PC-3 (cell line): Measurements from ENCODE around the gene MOCS1. TPM values are rescaled to one million over a fixed set of nuclear protein-coding genes. Genes with fewer than 3 reads are reported as not detected.

Source experiments
- ATAC-seq: fragments of 200-7000 bp; cut with Tn5 transposase; 2 replicates; pipeline ENCODE4 v1.9.1; 2020; ENCODE audit warnings: mild to moderate bottlenecking, moderate library complexity
- BruUV-seq: library from RNA; stranded (reverse); fragments of 400-500 nt; replicated peaks from 2 replicates; lab custom pipeline; 2021; lab: Mats Ljungman, UMichigan
- CTCF ChIA-PET: fragments of 300-600 bp; sonication (Branson Sonifier 250); formaldehyde crosslinking; loops from one replicate; lab custom pipeline; 2022; ENCODE audit warnings: antibody characterized with exemption; lab: Charles Lee
- POLR2A ChIA-PET: fragments of 300-600 bp; sonication (Branson Sonifier 250); formaldehyde crosslinking; loops from one replicate; lab custom pipeline; 2022; ENCODE audit warnings: antibody characterized with exemption; ENCODE audit not compliant: unreplicated experiment; lab: Charles Lee
- DNase-seq: peaks from one replicate; pipeline ENCODE4 v3.0.0-alpha.2; 2015
- H2AFZ ChIP-seq: fragments of 300-600 bp; sonication (generic); 2 replicates; pipeline ENCODE4 v1.6.0; 2016; ENCODE audit warnings: antibody characterized with exemption, low read length
- H3F3A ChIP-seq: fragments of 300-600 bp; sonication (generic); one replicate; pipeline ENCODE4 v1.6.0; 2017; ENCODE audit warnings: antibody characterized with exemption, low read length, control low read depth, mild to moderate bottlenecking; ENCODE audit not compliant: unreplicated experiment
- H3K27ac ChIP-seq: fragments of 300-600 bp; sonication (generic); 2 replicates; pipeline ENCODE4 v1.5.1; 2016; ENCODE audit warnings: mild to moderate bottlenecking, low read length
- H3K27me3 ChIP-seq: fragments of 300-600 bp; sonication (generic); 2 replicates; pipeline ENCODE4 v1.6.1; 2016; ENCODE audit warnings: low read length, mixed read lengths
- H3K36me3 ChIP-seq: fragments of 300-600 bp; sonication (generic); 2 replicates; pipeline ENCODE4 v1.6.1; 2016; ENCODE audit warnings: low read depth, mixed run types, low read length, mixed read lengths
- H3K4me1 ChIP-seq: fragments of 300-600 bp; sonication (generic); 2 replicates; pipeline ENCODE4 v1.5.1; 2016; ENCODE audit warnings: low read length; ENCODE audit not compliant: insufficient read depth
- H3K4me2 ChIP-seq: fragments of 300-600 bp; sonication (generic); 2 replicates; pipeline ENCODE4 v1.6.0; 2016; ENCODE audit warnings: low read length
- H3K4me3 ChIP-seq: fragments of 300-600 bp; sonication (generic); 2 replicates; pipeline ENCODE4 v1.5.1; 2016; ENCODE audit warnings: mild to moderate bottlenecking, low read length, mixed read lengths
- H3K79me2 ChIP-seq: fragments of 300-600 bp; sonication (generic); 2 replicates; pipeline ENCODE4 v1.6.1; 2017; ENCODE audit warnings: low read length, mixed read lengths
- H3K9ac ChIP-seq: fragments of 300-600 bp; sonication (generic); 2 replicates; pipeline ENCODE4 v1.6.0; 2016; ENCODE audit warnings: mild to moderate bottlenecking, low read length
- H3K9me2 ChIP-seq: fragments of 300-600 bp; sonication (generic); replicated peaks from 2 replicates; pipeline ENCODE4 v1.6.1; 2016; ENCODE audit warnings: mixed run types, low read length, mixed read lengths
- H3K9me3 ChIP-seq: fragments of 300-600 bp; sonication (generic); 2 replicates; pipeline ENCODE4 v1.6.1; 2016; ENCODE audit warnings: low read length, mixed read lengths
- H4K20me1 ChIP-seq: fragments of 300-600 bp; sonication (generic); 2 replicates; pipeline ENCODE4 v1.6.1; 2016; ENCODE audit warnings: low read length, mixed read lengths
- CTCF ChIP-seq: fragments of 300-600 bp; sonication (generic); conservative IDR thresholded peaks from 2 replicates; pipeline ENCODE4 v1.5.1; 2017; ENCODE audit warnings: antibody characterized with exemption, low read depth, mild to moderate bottlenecking, low read length
- EZH2 ChIP-seq: fragments of 300-600 bp; sonication (generic); IDR thresholded peaks from one replicate; pipeline ENCODE4 v1.6.1; 2017; ENCODE audit warnings: antibody characterized with exemption, mild to moderate bottlenecking, low read length; ENCODE audit not compliant: unreplicated experiment
- EZH2phosphoT487 ChIP-seq: fragments of 300-600 bp; sonication (generic); IDR thresholded peaks from 2 replicates; pipeline ENCODE4 v1.6.1; 2018; ENCODE audit warnings: mild to moderate bottlenecking, antibody characterized with exemption, low read length, borderline replicate concordance
- intact Hi-C: fragments of 100-400 bp; cut with micrococcal nuclease; formaldehyde crosslinking; loops from 2 replicates; pipeline ENCODE4 v1.9.0; 2023
- total RNA-seq: library from RNA; depleted of rRNA; stranded (reverse); fragments of >200 nt; gene quantifications from 2 replicates; pipeline ENCODE4 v1.2.3, GENCODE V29; 2014

The MOCS1 gene
- total RNA-seq, 1 experiment from 2014 or later, result 6.0 TPM

GRCh38 chr6:39918831-39919230 lies 15.4 kb downstream of the MOCS1 start:
- H3K27ac ChIP-seq, result no peak overlapping the region
- no peaks in the 10 kb centered on the region for H3F3A ChIP-seq
- no peaks in the 10 kb centered on the region for H4K20me1 ChIP-seq
- H3K79me2 ChIP-seq, result no peaks in the 10 kb centered on the region
- no peaks in the 10 kb centered on the region for H3K9me2 ChIP-seq
- H3K36me3 ChIP-seq, result no peaks in the 10 kb centered on the region
- ATAC-seq (no peak), DNase-seq (no peak)
- no peaks in the 10 kb centered on the region for H3K27me3 ChIP-seq
- H3K9me3 ChIP-seq, result no peaks in the 10 kb centered on the region
- ChIA-PET POLR2A (no interaction called here), CTCF (no interaction called here)
- intact Hi-C loops, result no loop called here
- no peak overlapping the region for H3K9ac ChIP-seq
- no TSS peak for BruUV-seq
- H2AFZ ChIP-seq, result no peak overlapping the region
- no peak overlapping the region for H3K4me2 ChIP-seq
- peaks cover 6% of the 10 kb centered on the region for H3K4me1 ChIP-seq
- no peak overlapping the region for H3K4me3 ChIP-seq
- TF ChIP-seq CTCF (no peak), EZH2phosphoT487 (no peak), EZH2 (no peak)

GRCh38 chr6:39917981-39918380 lies 16.3 kb downstream of the MOCS1 start:
- no peak overlapping the region for H2AFZ ChIP-seq
- no peak overlapping the region for H3K4me3 ChIP-seq
- no TSS peak for BruUV-seq
- ATAC-seq (no peak), DNase-seq (no peak)
- H3K9ac ChIP-seq, result no peak overlapping the region
- CTCF ChIA-PET, result no interaction called here
- no peaks in the 10 kb centered on the region for H3K36me3 ChIP-seq
- H4K20me1 ChIP-seq, result no peaks in the 10 kb centered on the region
- no peak overlapping the region for H3K4me2 ChIP-seq
- H3K9me2 ChIP-seq, result no peaks in the 10 kb centered on the region
- H3K27me3 ChIP-seq, result no peaks in the 10 kb centered on the region
- H3K4me1 ChIP-seq, result no peaks in the 10 kb centered on the region
- TF ChIP-seq EZH2phosphoT487 (no peak), CTCF (no peak), EZH2 (no peak)
- H3K9me3 ChIP-seq, result no peaks in the 10 kb centered on the region
- H3K27ac ChIP-seq, result no peak overlapping the region
- intact Hi-C loops, result no loop called here
- no peaks in the 10 kb centered on the region for H3K79me2 ChIP-seq
- no peaks in the 10 kb centered on the region for H3F3A ChIP-seq
- POLR2A ChIA-PET, result no interaction called here

- DNase-seq, result no peak
- no peak overlapping the region for H3K4me2 ChIP-seq
- ChIA-PET POLR2A (no interaction called here), CTCF (no interaction called here)
- no peaks in the 10 kb centered on the region for H3K27me3 ChIP-seq
- no peak overlapping the region for H3K27ac ChIP-seq
- no peaks in the 10 kb centered on the region for H3K79me2 ChIP-seq
- no peak overlapping the region for H2AFZ ChIP-seq
- no peaks in the 10 kb centered on the region for H3F3A ChIP-seq
- H3K36me3 ChIP-seq, result no peaks in the 10 kb centered on the region
- H3K4me3 ChIP-seq, result no peak overlapping the region
- TF ChIP-seq CTCF (no peak), EZH2 (no peak), EZH2phosphoT487 (no peak)
- H4K20me1 ChIP-seq, result no peaks in the 10 kb centered on the region
- ATAC-seq, result no peak
- no peaks in the 10 kb centered on the region for H3K9me3 ChIP-seq
- intact Hi-C loops, result no loop called here
- H3K9me2 ChIP-seq, result no peaks in the 10 kb centered on the region
- BruUV-seq, result no TSS peak
- H3K4me1 ChIP-seq, result no peaks in the 10 kb centered on the region
- H3K9ac ChIP-seq, result no peak overlapping the region
These were observed 16.9 kb downstream of the MOCS1 start for GRCh38 chr6:39917329-39917728.
